Activated naive CD4-positive, alpha-beta T cell treated with anti-CD3 and anti-CD28 coated beads, Interleukin-2, amount 50 U/mL, for 72 hours (primary cell): ENCODE measurements around the gene PRTN3. TPM values are rescaled to one million over a fixed set of nuclear protein-coding genes. Genes with fewer than 3 reads are reported as not detected.
"Not testable (repeated sequence)": the region's sequence is repeated elsewhere in the genome, so short reads cannot be mapped to it uniquely, and the experiment has no call there.

Experiments
- ATAC-seq, 2 donors: fragments of 150-1000 bp; cut with Tn5 transposase; 2 replicates each; pipeline ENCODE4 v1.10.0; 2021; ENCODE audit warnings: mild to moderate bottlenecking in 2 of 2, moderate library complexity in 2 of 2
- DNase-seq, 2 donors: peaks; one replicate each; pipeline ENCODE4 v3.0.0; 2021 to 2022; ENCODE audit warnings: low spot score in 2 of 2
- H3K27ac Mint-ChIP-seq, 2 donors: one replicate each; pipeline ENCODE4 v1.8.0; 2022; ENCODE audit warnings: mild to moderate bottlenecking in 2 of 2, mixed read lengths in 2 of 2
- H3K36me3 Mint-ChIP-seq, 2 donors: one replicate each; pipeline ENCODE4 v1.8.0; 2022; ENCODE audit warnings: mixed read lengths in 2 of 2
- H3K9me3 Mint-ChIP-seq, 2 donors: one replicate each; pipeline ENCODE4 v1.8.0; 2022; ENCODE audit warnings: mixed read lengths in 2 of 2
- total RNA-seq, 2 donors: library from RNA; stranded (reverse); gene quantifications; one replicate each; pipeline ENCODE4 v1.2.3, GENCODE V29; 2022

The PRTN3 gene
- total RNA-seq, 2 donors from 2014 or later: not detected

DNA sequence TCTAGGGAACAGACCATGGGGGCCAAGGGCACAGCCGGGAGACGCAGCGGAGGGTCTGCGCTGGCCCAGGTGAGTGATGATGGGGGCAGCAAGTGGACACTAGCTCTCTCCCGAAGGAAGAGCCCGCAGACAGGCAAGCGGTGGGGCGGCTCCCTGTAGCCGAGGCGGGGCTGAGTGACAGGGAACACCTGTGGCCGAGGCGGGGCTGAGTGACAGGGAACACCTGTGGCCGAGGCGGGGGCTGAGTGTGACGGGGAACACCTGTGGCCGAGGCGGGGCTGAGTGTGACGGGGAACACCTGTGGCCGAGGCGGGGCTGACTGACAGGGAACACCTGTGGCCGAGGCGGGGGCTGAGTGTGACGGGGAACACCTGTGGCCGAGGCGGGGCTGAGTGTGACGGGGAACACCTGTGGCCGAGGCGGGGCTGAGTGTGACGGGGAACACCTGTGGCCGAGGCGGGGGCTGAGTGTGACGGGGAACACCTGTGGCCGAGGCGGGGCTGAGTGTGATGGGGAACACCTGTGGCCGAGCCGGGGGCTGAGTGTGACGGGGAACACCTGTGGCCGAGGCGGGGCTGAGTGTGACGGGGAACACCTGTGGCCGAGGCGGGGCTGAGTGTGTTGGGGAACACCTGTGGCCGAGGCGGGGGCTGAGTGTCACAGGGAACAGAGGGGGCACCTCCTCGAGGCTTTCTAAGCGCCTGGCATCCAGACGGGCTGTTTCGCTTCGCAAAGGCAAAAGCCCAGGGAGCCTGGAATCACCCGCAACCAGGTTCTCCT is 50.8 kb downstream of the PRTN3 start:
- not testable (repeated sequence) for ATAC-seq, H3K36me3 Mint-ChIP-seq, DNase-seq, H3K9me3 Mint-ChIP-seq
- peak overlapping the region; percentile 93 to 97 for H3K27ac Mint-ChIP-seq

DNA sequence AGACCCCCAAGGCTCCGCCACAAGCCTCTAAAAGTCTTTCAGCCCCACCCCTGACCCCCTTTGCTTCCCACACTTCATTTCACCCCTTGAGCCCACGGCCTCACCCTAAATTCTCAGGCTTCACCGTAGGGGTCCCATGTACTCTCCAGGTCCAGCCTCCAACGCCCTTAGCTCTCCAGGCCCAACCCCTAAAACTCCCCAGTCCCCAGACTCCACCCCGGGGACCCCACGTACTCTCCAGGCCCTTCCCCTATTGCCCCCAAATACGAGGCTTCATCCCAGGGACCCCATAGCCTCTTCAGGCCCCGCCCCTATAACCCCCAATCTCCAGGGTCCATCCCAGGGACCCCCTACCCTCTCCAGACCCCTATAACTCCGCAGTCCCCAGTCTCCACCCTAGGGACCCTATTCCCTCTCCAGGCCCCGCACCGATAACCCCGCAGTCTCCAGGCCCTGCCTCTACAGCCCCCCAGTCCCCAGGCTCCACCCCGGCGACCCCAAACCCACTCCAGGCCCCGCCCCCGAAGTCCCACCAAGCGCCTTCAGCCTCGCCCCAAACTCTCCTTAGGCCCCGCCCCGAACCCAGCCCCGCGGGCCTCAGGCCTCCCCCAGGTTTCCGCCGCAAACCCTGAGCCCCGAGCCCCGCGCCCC is 51.6 kb downstream of the PRTN3 start:
- no peak for DNase-seq
- peaks cover 0 to 4% of the 10 kb centered on the region in 2 donors for H3K36me3 Mint-ChIP-seq
- no peaks in the 10 kb centered on the region for H3K9me3 Mint-ChIP-seq
- peak overlapping the region; percentile 93 to 97 for H3K27ac Mint-ChIP-seq
- ATAC-seq: no peak

GRCh38 chr19:892894-893689 is 52.3 kb downstream of the PRTN3 start, which contains the start of the genes MED16 and RNU6-9:
Gene MED16, minus strand, starts transcription at chr19:893187. Its CDS starts 2,056 bp downstream, at chr19:891131.
Gene RNU6-9, plus strand, starts transcription at chr19:893484.
- peak within 1 kb of the TSS; percentile 97 to 100 for H3K27ac Mint-ChIP-seq
- H3K36me3 Mint-ChIP-seq: peaks cover 0 to 4% of the 10 kb centered on the region in 2 donors
- ATAC-seq: peak; percentile 95 to 96
- DNase-seq: peak; percentile 88 to 90
- no peaks in the 10 kb centered on the region for H3K9me3 Mint-ChIP-seq

GRCh38 chr19:896434-896833 is 55.6 kb downstream of the PRTN3 start:
- Mint-ChIP-seq H3K36me3 (peaks cover 0 to 4% of the 10 kb centered on the region in 2 donors), H3K27ac (peak overlapping the region in 1 of 2 donors; percentile 64), H3K9me3 (no peaks in the 10 kb centered on the region)
- DNase-seq (no peak), ATAC-seq (no peak)

DNA sequence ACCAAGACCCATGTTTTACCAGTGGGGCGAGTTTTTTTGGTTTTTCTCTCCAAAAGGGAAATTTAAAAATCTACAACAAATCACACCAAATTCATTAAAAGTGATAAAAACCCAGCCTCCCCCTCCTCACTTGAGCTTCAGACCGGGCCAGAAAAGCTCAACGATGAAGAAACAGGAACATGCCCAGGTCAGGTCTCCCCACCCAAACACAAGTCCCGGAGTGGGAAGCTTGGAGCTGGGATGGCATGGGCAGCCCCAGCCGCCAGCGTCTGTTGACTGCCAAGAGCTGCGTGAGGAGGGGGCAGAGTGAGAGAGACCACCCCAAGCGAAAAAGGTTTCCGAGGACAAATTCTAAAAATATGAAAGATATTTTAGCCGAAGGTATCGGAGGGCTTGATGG is 56.2 kb downstream of the PRTN3 start:
- DNase-seq: no peak
- H3K27ac Mint-ChIP-seq: peak overlapping the region in 1 of 2 donors; percentile 64
- no peaks in the 10 kb centered on the region for H3K9me3 Mint-ChIP-seq
- H3K36me3 Mint-ChIP-seq: peaks cover 0 to 4% of the 10 kb centered on the region in 2 donors
- no peak for ATAC-seq

GRCh38 chr19:897442-898039 is 56.7 kb downstream of the PRTN3 start:
- DNase-seq: no peak
- peaks cover 0 to 4% of the 10 kb centered on the region in 2 donors for H3K36me3 Mint-ChIP-seq
- no peak for ATAC-seq

More at GRCh38 chr19:897442-898039, 56.7 kb downstream of the PRTN3 start:
- H3K9me3 Mint-ChIP-seq: no peaks in the 10 kb centered on the region
- H3K27ac Mint-ChIP-seq: no peak overlapping the region

Other genes with a start within 250 kb of the PRTN3 start
- gene POLRMT, start 207.5 kb upstream of the PRTN3 start, total RNA-seq: 10 to 100 TPM; 47.0 to 57.7 TPM
- gene FGF22, start 201.1 kb upstream of the PRTN3 start, total RNA-seq: not detected
- 10 to 100 TPM; 69.6 to 98.7 TPM for gene RNF126, start 177.8 kb upstream of the PRTN3 start, total RNA-seq
- gene FSTL3, start 164.6 kb upstream of the PRTN3 start, total RNA-seq: 10 to 100 TPM in 1 of 2 donors, 1 to 10 TPM in 1; 4.1 to 10.1 TPM
- gene PRSS57, start 145.5 kb upstream of the PRTN3 start, total RNA-seq: not detected
- gene PALM, start 132.1 kb upstream of the PRTN3 start, total RNA-seq: under 1 TPM in 1 of 2 donors, not detected in 1; 0.66 TPM
- gene MISP, start 89.9 kb upstream of the PRTN3 start, total RNA-seq: under 1 TPM in 1 of 2 donors, not detected in 1; 0.50 TPM
- 100 to 1,000 TPM; 485 to 591 TPM for gene PTBP1, start 43.5 kb upstream of the PRTN3 start, total RNA-seq
- not detected for gene PLPPR3, start 19.0 kb upstream of the PRTN3 start, total RNA-seq
- not detected for gene AZU1, start 13.2 kb upstream of the PRTN3 start, total RNA-seq
- gene ELANE, start 11.3 kb downstream of the PRTN3 start, total RNA-seq: not detected
- gene CFD, start 18.7 kb downstream of the PRTN3 start, total RNA-seq: 1 to 10 TPM in 1 of 2 donors, not detected in 1; 4.9 TPM
- gene MED16, start 52.2 kb downstream of the PRTN3 start, total RNA-seq: 10 to 100 TPM; 42.0 to 61.8 TPM
- not detected for gene RNU6-9, start 52.5 kb downstream of the PRTN3 start, total RNA-seq
- gene R3HDM4, start 72.2 kb downstream of the PRTN3 start, total RNA-seq: 100 to 1,000 TPM in 1 of 2 donors, 10 to 100 TPM in 1; 98.3 to 102 TPM
- 10 to 100 TPM; 10.9 to 32.4 TPM for gene KISS1R, start 76.3 kb downstream of the PRTN3 start, total RNA-seq
- 10 to 100 TPM; 22.4 to 35.7 TPM for gene ARID3A, start 85.0 kb downstream of the PRTN3 start, total RNA-seq
- 10 to 100 TPM; 55.5 to 83.8 TPM for gene WDR18, start 143.3 kb downstream of the PRTN3 start, total RNA-seq
- under 1 TPM; 0.07 to 0.19 TPM for gene GRIN3B, start 159.4 kb downstream of the PRTN3 start, total RNA-seq
- 100 to 1,000 TPM; 104 to 156 TPM for gene TMEM259, start 180.1 kb downstream of the PRTN3 start, total RNA-seq
- gene RNU6-2, start 180.5 kb downstream of the PRTN3 start, total RNA-seq: not detected
- gene CNN2, start 185.6 kb downstream of the PRTN3 start, total RNA-seq: 100 to 1,000 TPM; 187 to 254 TPM
- gene ABCA7, start 199.1 kb downstream of the PRTN3 start, total RNA-seq: 100 to 1,000 TPM in 1 of 2 donors, 10 to 100 TPM in 1; 17.8 to 105 TPM
- 100 to 1,000 TPM; 171 to 174 TPM for gene ARHGAP45, start 226.2 kb downstream of the PRTN3 start, total RNA-seq